Measurements from ENCODE around the gene ARPC2. TPM values are rescaled to one million over a fixed set of nuclear protein-coding genes. Genes with fewer than 3 reads are reported as not detected.

The ARPC2 gene
- total and polyA plus RNA-seq, 7 donors: 235 to 517 (median 267) TPM

- intact Hi-C loops (cut with DNase I): no loop called here
- Histone ChIP-seq H3K27ac (peak overlapping the region; percentile 14 to 66 (median 50)), H3K4me3 (no peak overlapping the region), H3K27me3 (no peaks in the 10 kb centered on the region), H3K36me3 (peaks cover 0 to 91% (median 40%) of the 10 kb centered on the region in 4 donors), H3K9me3 (no peaks in the 10 kb centered on the region), H3K4me1 (peaks cover 0 to 50% (median 32%) of the 10 kb centered on the region in 4 donors)
- TF ChIP-seq POLR2AphosphoS5 (IDR thresholded peaks at IDR 0.05): no peak
- TF ChIP-seq POLR2A (IDR thresholded peaks at IDR 0.05): no peak
- no peak for TF ChIP-seq EP300 (IDR thresholded peaks at IDR 0.05)
- TF ChIP-seq, protein P1, sequence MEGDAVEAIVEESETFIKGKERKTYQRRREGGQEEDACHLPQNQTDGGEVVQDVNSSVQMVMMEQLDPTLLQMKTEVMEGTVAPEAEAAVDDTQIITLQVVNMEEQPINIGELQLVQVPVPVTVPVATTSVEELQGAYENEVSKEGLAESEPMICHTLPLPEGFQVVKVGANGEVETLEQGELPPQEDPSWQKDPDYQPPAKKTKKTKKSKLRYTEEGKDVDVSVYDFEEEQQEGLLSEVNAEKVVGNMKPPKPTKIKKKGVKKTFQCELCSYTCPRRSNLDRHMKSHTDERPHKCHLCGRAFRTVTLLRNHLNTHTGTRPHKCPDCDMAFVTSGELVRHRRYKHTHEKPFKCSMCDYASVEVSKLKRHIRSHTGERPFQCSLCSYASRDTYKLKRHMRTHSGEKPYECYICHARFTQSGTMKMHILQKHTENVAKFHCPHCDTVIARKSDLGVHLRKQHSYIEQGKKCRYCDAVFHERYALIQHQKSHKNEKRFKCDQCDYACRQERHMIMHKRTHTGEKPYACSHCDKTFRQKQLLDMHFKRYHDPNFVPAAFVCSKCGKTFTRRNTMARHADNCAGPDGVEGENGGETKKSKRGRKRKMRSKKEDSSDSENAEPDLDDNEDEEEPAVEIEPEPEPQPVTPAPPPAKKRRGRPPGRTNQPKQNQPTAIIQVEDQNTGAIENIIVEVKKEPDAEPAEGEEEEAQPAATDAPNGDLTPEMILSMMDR (IDR thresholded peaks at IDR 0.05): no peak
- 75 to 86% methylated on average over 6 of the region's 6 CpGs for WGBS, 2 donors
- DNase-seq: no peak
Observed at GRCh38 chr2:218228366-218229090, 11.5 kb downstream of the ARPC2 start.

- WGBS, 2 donors: 18 to 24% methylated on average over 3 of the region's 3 CpGs
- intact Hi-C loops (cut with DNase I): no loop called here
- Histone ChIP-seq H3K27ac (peak overlapping the region; percentile 14 to 66 (median 50)), H3K36me3 (peaks cover 0 to 96% (median 41%) of the 10 kb centered on the region in 4 donors), H3K4me1 (peaks cover 0 to 47% (median 27%) of the 10 kb centered on the region in 4 donors), H3K9me3 (no peaks in the 10 kb centered on the region), H3K4me3 (no peak overlapping the region), H3K27me3 (no peaks in the 10 kb centered on the region)
- no peak for DNase-seq
- TF ChIP-seq POLR2A (IDR thresholded peaks at IDR 0.05) (no peak), POLR2AphosphoS5 (IDR thresholded peaks at IDR 0.05) (peak in 1 of 4 donors; percentile 35)
Observed at GRCh38 chr2:218229239-218229638, 12.2 kb downstream of the ARPC2 start.

- no peaks in the 10 kb centered on the region for H3K9me3 ChIP-seq
- DNase-seq: no peak
- peaks cover 0 to 98% (median 44%) of the 10 kb centered on the region in 4 donors for H3K36me3 ChIP-seq
- H3K27me3 ChIP-seq: no peaks in the 10 kb centered on the region
- H3K27ac ChIP-seq: peak overlapping the region in 3 of 4 donors; percentile 40 to 66 (median 59)
- WGBS, 2 donors: 48 to 60% methylated on average over 4 of the region's 4 CpGs
- TF ChIP-seq, protein P1 (IDR thresholded peaks at IDR 0.05): no peak
- TF ChIP-seq POLR2AphosphoS5 (IDR thresholded peaks at IDR 0.05) (no peak), POLR2A (IDR thresholded peaks at IDR 0.05) (no peak), EP300 (IDR thresholded peaks at IDR 0.05) (no peak)
- intact Hi-C loops (cut with DNase I): no loop called here
- H3K4me3 ChIP-seq: no peak overlapping the region
- peaks cover 0 to 43% (median 25%) of the 10 kb centered on the region in 4 donors for H3K4me1 ChIP-seq
Observed at GRCh38 chr2:218229851-218230250, 12.9 kb downstream of the ARPC2 start.

DNA sequence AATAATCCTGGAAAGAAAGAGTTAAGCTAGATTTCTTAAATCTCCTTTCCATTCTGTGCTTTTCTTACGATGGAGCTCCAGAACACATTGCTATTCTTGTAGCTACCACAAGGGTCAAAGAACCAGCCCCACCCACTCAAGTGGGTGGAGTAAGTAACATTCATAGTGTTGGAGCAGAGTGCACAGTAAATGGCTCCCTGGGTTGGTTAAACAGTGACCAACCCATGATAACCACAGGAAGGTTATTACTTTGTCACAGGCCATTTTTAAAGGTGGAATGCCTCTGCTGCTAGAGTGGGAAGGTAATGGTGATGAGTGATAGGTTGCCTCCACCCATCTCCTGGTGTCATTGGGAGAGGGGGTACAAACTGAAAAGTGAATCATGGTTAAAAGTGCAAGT lies 13.9 kb downstream of the ARPC2 start:
- DNase-seq: no peak
- intact Hi-C loops (cut with DNase I): no loop called here
- Histone ChIP-seq H3K4me1 (peaks cover 0 to 43% (median 25%) of the 10 kb centered on the region in 4 donors), H3K9me3 (no peaks in the 10 kb centered on the region), H3K27me3 (no peaks in the 10 kb centered on the region), H3K4me3 (no peak overlapping the region), H3K27ac (no peak overlapping the region), H3K36me3 (peaks cover 0 to 98% (median 44%) of the 10 kb centered on the region in 4 donors)
- 0 to 4% methylated on average over 1 of the region's 1 CpG for WGBS, 2 donors
- TF ChIP-seq POLR2A (IDR thresholded peaks at IDR 0.05) (no peak), POLR2AphosphoS5 (IDR thresholded peaks at IDR 0.05) (no peak), EP300 (IDR thresholded peaks at IDR 0.05) (no peak)
- TF ChIP-seq, protein P1 (IDR thresholded peaks at IDR 0.05): peak in 1 of 4 experiments; percentile 10

DNA sequence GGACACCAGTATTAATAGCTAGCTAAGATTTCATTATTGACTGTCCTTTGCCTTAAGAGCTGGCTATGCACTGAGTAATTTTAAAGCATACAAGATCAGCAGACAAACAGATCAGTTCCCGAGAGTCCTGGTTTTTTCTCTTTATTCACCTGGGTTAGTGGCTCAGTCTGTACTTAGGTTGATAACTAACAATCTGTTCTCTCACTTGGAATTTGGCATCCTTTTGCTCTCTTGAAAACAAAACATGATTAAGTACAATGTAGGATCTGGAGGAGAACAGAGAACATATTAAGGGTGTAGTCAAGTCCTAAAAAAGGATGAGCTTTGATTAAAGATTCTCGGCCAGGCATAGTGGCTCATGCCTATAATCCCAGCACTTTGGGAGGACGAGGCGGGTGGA lies 16.6 kb downstream of the ARPC2 start:
- TF ChIP-seq, protein P1 (IDR thresholded peaks at IDR 0.05): no peak
- TF ChIP-seq POLR2AphosphoS5 (IDR thresholded peaks at IDR 0.05): no peak
- TF ChIP-seq POLR2A (IDR thresholded peaks at IDR 0.05): no peak
- TF ChIP-seq EP300 (IDR thresholded peaks at IDR 0.05): no peak
- no peak for DNase-seq
- Histone ChIP-seq H3K27ac (no peak overlapping the region), H3K27me3 (no peaks in the 10 kb centered on the region), H3K9me3 (no peaks in the 10 kb centered on the region), H3K4me3 (no peak overlapping the region), H3K36me3 (peaks cover 6 to 98% (median 49%) of the 10 kb centered on the region in 4 donors), H3K4me1 (peaks cover 0 to 39% (median 24%) of the 10 kb centered on the region in 4 donors)
- WGBS, 2 donors: 86 to 92% methylated on average over 4 of the region's 4 CpGs
- intact Hi-C loops (cut with DNase I): no loop called here
